Panc1 (cell line): ENCODE measurements around the gene KRT23.

ENCODE experiments used
- CTCF ChIP-seq: fragments of 450-650 bp; IDR thresholded peaks from 2 replicates; pipeline ENCODE4 v1.5.1; 2017; ENCODE audit warnings: mild to moderate bottlenecking
- POLR2AphosphoS5 ChIP-seq: IDR thresholded peaks from 2 replicates; pipeline ENCODE4 v1.6.1; 2012; ENCODE audit warnings: mild to moderate bottlenecking, low read depth, low read length, moderate library complexity
- REST ChIP-seq, 2 experiments: IDR thresholded peaks; 2 replicates each; pipeline ENCODE4 v1.6.1; 2011 to 2012; ENCODE audit warnings: low read depth in 2 of 2, control low read depth in 1 of 2, low read length in 1 of 2, mild to moderate bottlenecking in 1 of 2, moderate library complexity in 1 of 2; ENCODE audit not compliant: insufficient read depth in 1 of 2
- SIN3A ChIP-seq: IDR thresholded peaks from 2 replicates; pipeline ENCODE4 v1.6.1; 2012; ENCODE audit warnings: low read depth, mild to moderate bottlenecking, low read length, moderate library complexity, borderline replicate concordance; ENCODE audit not compliant: insufficient read depth

GRCh38 chr17:40966848-40967247 is 29.4 kb upstream of the KRT23 start, which contains the start of gene KRT39:
- TF ChIP-seq CTCF (no peak), SIN3A (no peak), POLR2AphosphoS5 (no peak), REST (IDR thresholded peaks at IDR 0.05; ENCODE audit: insufficient read depth in 1 of 2, low read depth in 2 of 2, low read length in 1 of 2) (no peak)
